SJCRH30 (cell line): ENCODE measurements around the gene FTSJ3. TPM values are rescaled to one million over a fixed set of nuclear protein-coding genes. Genes with fewer than 3 reads are reported as not detected.

Experiments used
- DNase-seq, 2 experiments: peaks; one replicate each; pipeline ENCODE4 v3.0.0-alpha.2; 2015 to 2020
- H3K27ac ChIP-seq: fragments of 250-450 bp; sonication (Bioruptor Pico); 2 replicates; pipeline ENCODE4 v1.5.1; 2020; ENCODE audit warnings: mild to moderate bottlenecking, moderate library complexity
- H3K27me3 ChIP-seq: fragments of 250-450 bp; sonication (Bioruptor Pico); 2 replicates; pipeline ENCODE4 v1.5.1; 2020; ENCODE audit warnings: mild to moderate bottlenecking, moderate library complexity
- H3K36me3 ChIP-seq: fragments of 250-450 bp; sonication (Bioruptor Pico); 2 replicates; pipeline ENCODE4 v1.5.1; 2020; ENCODE audit warnings: mild to moderate bottlenecking, moderate library complexity
- H3K4me1 ChIP-seq: fragments of 250-450 bp; sonication (Bioruptor Pico); 2 replicates; pipeline ENCODE4 v1.5.1; 2020; ENCODE audit warnings: mild to moderate bottlenecking, moderate library complexity
- H3K4me3 ChIP-seq: fragments of 250-450 bp; sonication (Bioruptor Pico); 2 replicates; pipeline ENCODE4 v1.5.1; 2020; ENCODE audit warnings: mild to moderate bottlenecking, moderate library complexity
- H3K9me3 ChIP-seq: fragments of 250-450 bp; sonication (Bioruptor Pico); replicated peaks from 2 replicates; pipeline ENCODE4 v1.5.1; 2020; ENCODE audit warnings: mild to moderate bottlenecking, moderate library complexity
- total RNA-seq: library from RNA; depleted of rRNA; stranded (reverse); fragments of >200 nt; shearing (Covaris generic); gene quantifications from 2 replicates; pipeline ENCODE4 v1.2.3, GENCODE V29; 2014

Gene FTSJ3
- total RNA-seq, 1 experiment from 2014 or later = 34.9 TPM

DNA sequence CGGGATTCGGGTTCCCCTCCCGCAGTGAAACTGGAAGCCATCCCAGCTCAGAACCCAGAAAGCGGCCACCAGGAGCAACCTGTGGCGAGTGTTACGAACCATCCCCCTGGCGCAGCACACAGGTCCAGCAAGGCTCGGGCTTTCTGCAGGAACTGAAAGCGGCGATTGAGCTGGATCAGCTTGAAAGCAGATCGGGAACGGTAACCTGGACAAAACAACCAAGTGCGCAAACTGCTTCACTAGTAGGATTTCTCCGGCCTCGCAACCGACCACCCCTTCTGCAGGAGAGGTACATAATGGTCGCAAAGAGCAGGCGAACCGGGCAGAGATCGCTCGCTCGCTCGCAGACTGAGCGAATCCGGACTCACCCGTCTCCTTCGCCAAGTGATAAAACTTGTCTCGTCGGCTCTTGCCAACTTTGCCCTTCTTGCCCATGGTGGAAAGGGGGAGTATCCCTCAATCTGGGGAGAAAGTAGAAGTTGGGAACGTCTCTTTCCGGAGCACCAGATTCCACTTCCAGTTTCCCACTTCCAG, 928 bp downstream of the FTSJ3 start:
- no peaks in the 10 kb centered on the region for H3K27me3 ChIP-seq
- H3K9me3 ChIP-seq = no peaks in the 10 kb centered on the region
- H3K27ac ChIP-seq = peak overlapping the region; percentile 96
- H3K4me3 ChIP-seq = peak overlapping the region; percentile 94
- peaks cover 53% of the 10 kb centered on the region for H3K36me3 ChIP-seq
- peaks cover 4% of the 10 kb centered on the region; the same call in 1 of the 2 replicates for H3K4me1 ChIP-seq
- DNase-seq = no peak

DNA sequence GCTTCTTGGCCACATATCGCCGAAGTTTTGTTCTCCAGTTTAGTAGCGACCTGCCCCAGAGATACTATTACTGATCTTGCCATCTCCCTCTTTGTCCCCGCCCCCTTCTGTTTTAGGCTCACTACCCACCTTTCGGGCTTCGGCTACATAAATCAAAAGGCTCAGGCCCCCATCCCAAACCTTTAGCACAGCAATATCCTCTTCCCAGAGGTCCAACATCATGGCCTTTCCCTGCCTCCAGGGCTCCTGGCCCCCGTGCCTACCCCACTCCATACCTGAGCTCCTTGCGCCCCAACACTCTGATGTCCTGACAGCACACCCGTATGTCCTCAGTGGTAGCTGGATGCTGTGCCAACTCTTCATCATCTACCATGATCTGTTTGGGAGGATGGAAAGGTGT, 3.1 kb downstream of the FTSJ3 start:
- no peak overlapping the region for H3K27ac ChIP-seq
- H3K4me3 ChIP-seq = no peak overlapping the region
- peaks cover 51% of the 10 kb centered on the region for H3K36me3 ChIP-seq
- no peaks in the 10 kb centered on the region for H3K27me3 ChIP-seq
- no peak for DNase-seq
- no peaks in the 10 kb centered on the region for H3K9me3 ChIP-seq
- peaks cover 4% of the 10 kb centered on the region; the same call in 1 of the 2 replicates for H3K4me1 ChIP-seq

DNA sequence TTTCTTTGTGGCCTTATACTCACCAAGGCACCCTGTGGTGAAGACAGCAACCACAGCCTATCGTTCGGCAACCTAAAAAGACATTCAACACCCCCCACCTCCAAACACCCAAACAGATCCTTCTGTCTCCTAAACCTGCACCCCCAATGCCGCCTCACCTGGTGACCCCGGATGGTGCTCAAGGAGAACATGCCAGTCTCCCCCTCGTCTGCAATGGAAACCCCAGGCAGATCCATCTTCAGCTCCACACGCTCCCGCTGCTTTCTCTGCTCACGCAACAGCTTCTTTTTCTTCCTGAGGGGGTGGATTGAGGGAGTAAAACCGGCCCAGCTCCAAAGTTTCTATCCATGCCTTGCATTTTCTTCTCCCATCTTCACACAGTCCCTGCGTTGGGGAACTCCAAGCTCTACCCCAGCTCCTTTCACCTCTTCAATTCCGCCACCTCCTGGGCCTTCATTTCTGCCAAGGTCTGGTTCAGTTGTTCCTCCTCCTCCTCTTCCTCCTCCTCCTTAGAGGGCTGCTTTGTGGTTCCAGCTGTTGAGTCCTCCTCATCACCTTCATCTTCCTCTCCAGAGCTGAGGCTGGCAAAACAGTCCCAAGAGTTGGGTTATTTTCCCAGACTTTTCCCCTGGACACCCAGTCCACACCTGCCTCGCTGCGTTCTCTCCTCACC, 3.7 kb downstream of the FTSJ3 start:
- no peaks in the 10 kb centered on the region for H3K27me3 ChIP-seq
- H3K9me3 ChIP-seq = no peaks in the 10 kb centered on the region
- no peak for DNase-seq
- peaks cover 54% of the 10 kb centered on the region for H3K36me3 ChIP-seq
- H3K4me1 ChIP-seq = peaks cover 4% of the 10 kb centered on the region; the same call in 1 of the 2 replicates
- H3K4me3 ChIP-seq = no peak overlapping the region
- no peak overlapping the region for H3K27ac ChIP-seq

DNA sequence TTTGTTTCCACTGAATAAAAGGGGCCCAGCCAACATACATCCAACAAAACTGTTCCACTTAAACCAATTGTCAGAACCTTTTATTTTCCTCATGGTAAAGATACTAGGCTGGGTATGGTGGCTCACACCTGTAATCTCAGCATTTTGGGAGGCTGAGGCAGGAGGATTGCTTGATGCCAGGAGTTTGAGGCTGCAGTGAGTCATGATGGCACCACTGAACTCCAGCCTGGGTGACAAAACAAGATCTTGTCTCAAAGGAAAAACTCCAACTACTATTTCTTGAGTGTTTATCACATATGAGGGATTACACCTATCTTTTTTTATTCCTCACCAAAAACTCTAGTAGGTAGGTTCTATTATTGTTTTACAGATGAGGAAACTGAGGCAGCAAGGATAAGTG, 4.9 kb downstream of the FTSJ3 start:
- no peak for DNase-seq
- Histone ChIP-seq H3K4me3 (no peak overlapping the region), H3K36me3 (peaks cover 65% of the 10 kb centered on the region), H3K27ac (no peak overlapping the region), H3K4me1 (peaks cover 4% of the 10 kb centered on the region; the same call in 1 of the 2 replicates), H3K27me3 (no peaks in the 10 kb centered on the region), H3K9me3 (no peaks in the 10 kb centered on the region)

DNA sequence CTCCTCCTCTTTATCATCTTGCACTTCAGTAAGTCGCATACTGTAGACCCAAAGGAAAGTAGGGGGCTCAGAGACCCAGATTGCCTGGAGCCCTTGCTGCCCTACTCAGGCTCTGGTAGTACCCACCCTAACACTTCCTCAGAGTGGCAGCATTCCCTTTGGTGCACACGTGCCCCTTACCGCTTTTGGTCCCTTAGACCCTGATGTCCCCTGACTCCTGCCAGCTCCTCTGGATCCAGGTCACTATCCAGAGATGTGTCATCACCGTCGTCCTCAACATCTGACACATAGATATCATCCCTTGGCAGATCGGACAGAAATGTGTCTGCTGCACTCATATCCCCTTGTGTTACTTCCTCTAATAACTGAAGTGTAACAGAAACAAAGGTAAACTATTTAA, 5.7 kb downstream of the FTSJ3 start:
- no peak for DNase-seq
- Histone ChIP-seq H3K27ac (no peak overlapping the region), H3K4me3 (no peak overlapping the region), H3K27me3 (no peaks in the 10 kb centered on the region), H3K36me3 (peaks cover 73% of the 10 kb centered on the region), H3K9me3 (no peaks in the 10 kb centered on the region), H3K4me1 (peaks cover 4% of the 10 kb centered on the region; the same call in 1 of the 2 replicates)

DNA sequence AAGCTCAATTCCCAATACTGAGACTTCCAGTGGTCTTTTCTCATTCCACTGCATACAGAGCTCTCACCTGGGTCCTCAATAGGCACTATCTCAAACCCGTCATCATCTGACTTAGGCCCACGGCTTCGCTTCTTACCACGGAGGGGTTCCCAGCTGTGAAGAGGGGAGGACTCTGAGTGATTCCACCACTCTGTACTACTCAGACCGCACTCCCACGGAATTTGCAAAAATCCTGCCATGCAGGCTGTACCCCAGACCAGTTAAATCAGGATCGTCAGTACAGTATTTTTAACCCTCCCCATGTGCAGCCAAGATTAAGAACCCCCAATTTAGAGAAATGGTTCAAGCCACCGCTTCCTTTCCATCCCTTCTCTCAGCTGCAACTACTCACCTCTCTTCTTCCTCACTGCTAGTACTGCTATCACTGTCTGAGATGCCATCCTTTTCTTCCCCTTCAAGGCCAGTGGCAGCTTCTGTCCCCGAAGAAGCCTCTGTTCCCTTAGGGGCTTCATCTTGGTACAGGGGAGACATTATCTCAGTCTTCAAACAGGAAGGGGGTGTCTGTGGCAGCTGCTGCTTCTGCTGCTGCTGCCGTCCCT, 6.4 kb downstream of the FTSJ3 start:
- H3K4me1 ChIP-seq = peaks cover 4% of the 10 kb centered on the region; the same call in 1 of the 2 replicates
- H3K4me3 ChIP-seq = no peak overlapping the region
- H3K9me3 ChIP-seq = no peaks in the 10 kb centered on the region
- H3K36me3 ChIP-seq = peaks cover 80% of the 10 kb centered on the region
- H3K27ac ChIP-seq = no peak overlapping the region
- H3K27me3 ChIP-seq = no peaks in the 10 kb centered on the region
- DNase-seq = no peak

DNA sequence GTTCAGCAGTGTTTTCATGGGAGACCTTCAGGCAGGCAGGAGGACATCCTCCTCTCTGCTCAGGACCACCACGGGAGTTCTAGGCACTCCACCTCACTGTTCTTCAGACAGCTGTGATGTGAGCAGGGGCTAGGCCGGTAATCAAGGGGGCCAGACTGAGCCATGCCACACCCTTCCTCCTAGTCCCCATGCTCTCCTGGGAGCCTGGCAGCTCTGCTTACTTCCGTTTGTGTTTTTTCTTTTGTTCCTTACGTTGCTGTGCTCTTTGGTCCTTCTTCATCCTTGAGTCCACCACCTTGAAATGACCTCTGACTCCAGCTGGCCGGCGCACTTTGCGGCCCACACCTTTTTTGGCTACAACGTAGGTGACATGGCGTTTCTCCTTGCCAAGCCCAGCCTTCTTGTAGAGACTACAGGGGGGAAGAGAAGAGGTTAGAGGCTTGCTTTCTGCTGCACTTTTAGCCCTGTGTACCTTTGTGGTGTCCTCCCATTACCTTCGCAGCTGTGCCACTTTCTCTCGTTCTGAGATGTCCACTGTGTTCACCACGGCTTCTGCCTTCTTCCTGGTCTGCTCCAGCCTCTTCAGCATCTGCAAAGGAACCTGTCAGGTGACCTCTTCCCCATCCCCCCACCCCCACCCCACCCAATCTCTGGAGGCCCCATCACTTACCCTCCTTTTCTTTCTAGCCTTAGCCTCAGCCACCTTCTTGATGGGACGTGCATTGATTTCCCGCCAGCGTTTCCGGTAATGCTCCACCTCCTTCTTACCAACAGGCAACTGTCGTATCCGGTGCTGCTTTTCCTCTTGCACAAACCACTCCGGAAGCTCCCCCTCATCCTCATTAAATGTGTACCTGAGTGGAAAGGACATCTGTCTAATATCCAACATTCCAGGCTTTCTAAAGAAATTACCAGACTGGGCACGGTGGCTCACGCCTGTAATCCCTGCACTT, 7.6 kb downstream of the FTSJ3 start:
- peaks cover 85% of the 10 kb centered on the region for H3K36me3 ChIP-seq
- no peaks in the 10 kb centered on the region for H3K9me3 ChIP-seq
- no peaks in the 10 kb centered on the region for H3K4me1 ChIP-seq
- no peak for DNase-seq
- no peaks in the 10 kb centered on the region for H3K27me3 ChIP-seq
- no peak overlapping the region for H3K27ac ChIP-seq
- no peak overlapping the region for H3K4me3 ChIP-seq

DNA sequence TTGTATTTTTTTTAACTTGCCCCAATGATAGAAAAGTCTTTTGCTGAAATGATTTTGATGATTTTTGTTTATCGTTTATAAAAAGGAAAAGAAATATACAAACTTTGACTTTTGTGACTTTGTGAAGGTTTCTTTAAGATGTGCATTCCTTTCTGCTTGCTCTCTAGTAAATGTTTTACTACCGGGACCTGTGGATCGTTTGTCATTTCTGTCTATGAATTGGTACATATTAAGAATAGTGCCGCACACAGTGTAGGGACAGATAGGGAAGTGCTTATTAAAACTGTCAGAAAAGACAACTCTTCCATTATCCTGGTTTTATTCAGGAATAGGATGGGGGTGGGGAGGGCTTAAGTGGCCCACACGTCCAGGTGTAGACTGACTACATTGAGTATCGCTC, 8.3 kb downstream of the FTSJ3 start:
- Histone ChIP-seq H3K36me3 (peaks cover 85% of the 10 kb centered on the region), H3K27ac (no peak overlapping the region), H3K4me1 (no peaks in the 10 kb centered on the region), H3K9me3 (no peaks in the 10 kb centered on the region), H3K27me3 (no peaks in the 10 kb centered on the region), H3K4me3 (no peak overlapping the region)
- no peak for DNase-seq

DNA sequence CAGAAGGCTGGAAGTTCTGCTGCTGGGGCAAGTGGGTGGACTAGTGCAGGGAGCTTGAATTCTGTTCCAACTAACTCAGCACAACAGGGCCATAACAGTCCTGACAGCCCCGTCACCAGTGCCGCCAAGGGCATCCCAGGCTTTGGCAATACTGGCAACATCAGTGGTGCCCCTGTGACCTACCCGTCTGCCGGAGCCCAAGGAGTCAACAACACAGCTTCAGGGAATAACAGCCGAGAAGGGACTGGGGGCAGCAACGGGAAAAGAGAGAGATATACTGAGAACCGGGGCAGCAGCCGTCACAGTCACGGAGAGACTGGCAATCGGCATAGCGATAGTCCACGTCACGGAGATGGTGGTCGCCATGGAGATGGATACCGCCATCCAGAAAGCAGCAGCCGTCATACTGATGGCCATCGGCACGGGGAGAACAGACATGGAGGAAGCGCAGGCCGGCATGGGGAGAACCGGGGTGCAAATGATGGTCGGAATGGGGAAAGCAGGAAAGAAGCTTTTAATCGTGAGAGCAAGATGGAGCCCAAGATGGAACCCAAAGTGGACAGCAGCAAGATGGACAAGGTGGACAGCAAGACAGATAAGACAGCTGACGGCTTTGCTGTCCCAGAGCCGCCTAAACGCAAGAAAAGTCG, 9.6 kb downstream of the FTSJ3 start:
- H3K4me1 ChIP-seq = no peaks in the 10 kb centered on the region
- no peak overlapping the region for H3K27ac ChIP-seq
- H3K36me3 ChIP-seq = peaks cover 89% of the 10 kb centered on the region
- DNase-seq = no peak
- H3K9me3 ChIP-seq = no peaks in the 10 kb centered on the region
- no peak overlapping the region for H3K4me3 ChIP-seq
- H3K27me3 ChIP-seq = no peaks in the 10 kb centered on the region

DNA sequence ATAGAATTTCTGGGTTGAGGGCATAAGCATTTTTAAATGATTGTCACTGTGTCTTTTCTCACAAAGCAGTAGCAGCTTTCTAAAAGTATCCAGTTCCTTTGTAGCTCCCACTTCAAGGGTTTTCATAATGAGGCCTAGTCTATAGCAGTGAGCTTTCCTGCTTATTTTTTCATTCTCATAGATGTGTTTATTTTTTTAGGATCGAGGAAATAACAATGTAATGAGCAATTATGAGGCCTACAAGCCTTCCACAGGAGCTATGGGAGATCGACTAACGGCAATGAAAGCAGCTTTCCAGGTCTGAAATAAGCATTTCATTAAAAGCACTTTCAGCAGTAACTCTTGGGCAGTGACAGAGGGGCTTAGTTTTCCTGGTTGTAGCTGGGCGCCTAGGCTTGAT, 10.8 kb downstream of the FTSJ3 start:
- H3K4me3 ChIP-seq = no peak overlapping the region
- H3K27me3 ChIP-seq = no peaks in the 10 kb centered on the region
- no peaks in the 10 kb centered on the region for H3K9me3 ChIP-seq
- peaks cover 91% of the 10 kb centered on the region for H3K36me3 ChIP-seq
- H3K4me1 ChIP-seq = no peaks in the 10 kb centered on the region
- H3K27ac ChIP-seq = no peak overlapping the region
- no peak for DNase-seq

DNA sequence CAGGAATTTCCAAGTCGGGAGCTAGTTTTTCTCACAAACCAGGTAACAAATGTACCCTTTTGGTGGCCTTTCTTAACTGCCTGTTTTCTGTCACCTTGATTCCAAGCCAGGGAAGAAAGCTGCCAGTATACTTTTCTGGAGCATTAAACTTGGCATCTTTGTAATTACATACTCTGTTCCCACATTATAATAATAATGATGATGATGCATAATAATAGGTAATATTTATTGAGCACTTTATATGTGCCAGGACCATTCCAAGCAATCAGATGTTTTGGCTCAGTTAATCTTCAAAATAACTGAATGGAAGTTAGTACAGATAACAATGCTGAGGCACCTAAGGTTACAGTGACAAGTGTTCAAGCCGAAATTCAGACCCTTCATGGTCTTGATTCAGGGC, 11.3 kb downstream of the FTSJ3 start:
- Histone ChIP-seq H3K27ac (no peak overlapping the region), H3K9me3 (no peaks in the 10 kb centered on the region), H3K27me3 (no peaks in the 10 kb centered on the region), H3K36me3 (peaks cover 91% of the 10 kb centered on the region), H3K4me3 (no peak overlapping the region), H3K4me1 (no peaks in the 10 kb centered on the region)
- DNase-seq = no peak

DNA sequence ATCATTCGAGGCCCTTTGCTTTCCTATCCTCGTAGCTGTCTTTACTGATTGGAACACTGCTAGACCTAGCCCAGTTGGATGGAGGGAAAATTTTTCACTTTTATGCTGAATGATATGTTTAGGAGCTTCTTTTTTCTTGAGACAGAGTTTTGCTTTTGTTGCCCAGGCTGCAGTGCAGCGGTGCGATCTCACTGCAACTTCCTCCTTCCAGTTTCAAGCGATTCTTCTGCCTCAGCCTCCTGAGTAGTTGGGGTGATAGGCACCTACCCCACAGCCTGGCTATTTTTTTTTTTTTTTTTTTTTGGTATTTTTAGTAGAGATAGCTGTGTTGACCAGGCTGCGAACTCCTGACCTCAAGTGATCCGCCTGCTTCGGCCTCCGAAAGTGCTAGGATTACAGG, 17.5 kb downstream of the FTSJ3 start:
- no peaks in the 10 kb centered on the region for H3K27me3 ChIP-seq
- H3K36me3 ChIP-seq = peaks cover 89% of the 10 kb centered on the region
- H3K4me1 ChIP-seq = no peaks in the 10 kb centered on the region
- H3K4me3 ChIP-seq = no peak overlapping the region
- no peak overlapping the region for H3K27ac ChIP-seq
- no peaks in the 10 kb centered on the region for H3K9me3 ChIP-seq
- DNase-seq = no peak

DNA sequence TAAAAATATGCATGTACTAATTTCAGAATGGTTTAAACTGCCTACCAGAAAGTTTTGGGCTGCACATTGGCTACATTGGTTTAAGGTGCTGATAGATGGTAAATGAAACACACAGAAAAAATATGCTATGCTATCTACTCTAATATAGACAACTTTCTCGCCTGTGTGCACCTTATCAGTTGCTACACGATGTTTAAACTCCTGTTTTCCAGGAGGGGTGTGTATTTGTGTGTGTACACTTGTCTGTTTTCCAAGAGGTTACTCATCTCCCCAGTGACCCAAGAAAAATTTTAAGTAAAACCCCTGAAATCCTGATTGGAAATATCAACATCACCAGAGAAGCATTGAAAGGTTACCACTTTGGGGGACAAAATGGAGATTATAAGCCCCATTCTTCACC, 21.9 kb downstream of the FTSJ3 start:
- H3K36me3 ChIP-seq = peaks cover 90% of the 10 kb centered on the region
- no peak overlapping the region for H3K4me3 ChIP-seq
- H3K27me3 ChIP-seq = no peaks in the 10 kb centered on the region
- no peaks in the 10 kb centered on the region for H3K4me1 ChIP-seq
- DNase-seq = no peak
- no peak overlapping the region for H3K27ac ChIP-seq
- no peaks in the 10 kb centered on the region for H3K9me3 ChIP-seq

DNA sequence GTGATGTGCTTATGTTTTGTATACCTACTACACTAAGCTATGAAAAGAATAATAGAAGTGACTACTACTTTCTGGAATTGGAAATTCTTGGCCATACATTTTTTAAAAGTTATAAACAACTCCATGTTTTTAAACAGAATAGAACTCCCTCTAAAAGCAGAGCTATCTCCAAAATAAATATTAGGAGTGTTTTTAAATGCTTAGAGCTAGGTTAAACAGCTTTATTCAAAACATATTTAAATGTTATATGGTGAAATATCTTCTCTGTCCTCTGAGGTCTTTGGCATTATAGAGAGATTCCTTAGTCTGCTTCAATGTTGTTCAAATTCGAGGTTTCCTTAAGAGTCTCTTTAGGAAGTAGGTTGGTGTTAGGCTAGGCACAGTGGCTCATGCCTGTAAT, 23.1 kb downstream of the FTSJ3 start:
- no peak for DNase-seq
- Histone ChIP-seq H3K9me3 (no peaks in the 10 kb centered on the region), H3K27ac (no peak overlapping the region), H3K27me3 (no peaks in the 10 kb centered on the region), H3K36me3 (peaks cover 93% of the 10 kb centered on the region), H3K4me1 (no peaks in the 10 kb centered on the region), H3K4me3 (no peak overlapping the region)
